Sigmoid colon (tissue), 7 donors: ENCODE results near the gene NF2. TPM values are rescaled to one million over a fixed set of nuclear protein-coding genes. Genes with fewer than 3 reads are reported as not detected.

Experiments
- DNase-seq: peaks from one replicate; pipeline ENCODE4 v3.0.0-alpha.2; 2019
- H3K27ac ChIP-seq, 4 donors: fragments of 200-600 bp; sonication (generic); one replicate each; pipeline ENCODE4 v1.5.1; 2016 to 2019; ENCODE audit warnings: mild to moderate bottlenecking in 1 of 4
- H3K27me3 ChIP-seq, 3 donors: fragments of 200-600 bp; sonication (generic); one replicate each; pipeline ENCODE4 v1.5.1; 2019; ENCODE audit warnings: mild to moderate bottlenecking in 1 of 3
- H3K36me3 ChIP-seq, 4 donors: fragments of 200-600 bp; sonication (generic); one replicate each; pipeline ENCODE4 v1.5.1; 2016 to 2019
- H3K4me1 ChIP-seq, 4 donors: fragments of 200-600 bp; sonication (generic); one replicate each; pipeline ENCODE4 v1.5.1; 2017 to 2019
- H3K4me3 ChIP-seq, 4 donors: fragments of 200-600 bp; sonication (generic); one replicate each; pipeline ENCODE4 v1.5.1; 2017 to 2019; ENCODE audit warnings: mild to moderate bottlenecking in 2 of 4, moderate library complexity in 1 of 4
- H3K9me3 ChIP-seq, 4 donors: fragments of 200-600 bp in 3 of 4; sonication (generic) in 3 of 4; one replicate each; pipeline versions ENCODE4 v1.5.1 to v1.6.1; 2013 to 2019
- EP300 ChIP-seq, 4 donors: sonication (generic); formaldehyde crosslinking; IDR thresholded peaks; one replicate each; pipeline ENCODE4 v1.6.1; 2017; ENCODE audit warnings: antibody characterized with exemption in 4 of 4
- POLR2A ChIP-seq, 2 donors: fragments of 450-650 bp; IDR thresholded peaks; one replicate each; pipeline ENCODE4 v1.6.1; 2016; ENCODE audit warnings: antibody characterized with exemption in 2 of 2, mild to moderate bottlenecking in 2 of 2, moderate library complexity in 2 of 2
- POLR2AphosphoS5 ChIP-seq, 4 donors: sonication (generic); formaldehyde crosslinking; IDR thresholded peaks; one replicate each; pipeline ENCODE4 v1.6.1; 2017; ENCODE audit warnings: antibody characterized with exemption in 4 of 4
- WGBS, 2 donors: extraction: QIAGEN DNeasy Blood & Tissue Kit; methylation state at CpG; one replicate each; pipeline ENCODE4 v1.1.7; 2013; 5-methylcytosine and 5-hydroxymethylcytosine counted together
- intact Hi-C: fragments of 100-400 bp; cut with DNase I; formaldehyde crosslinking; loops from one replicate; pipeline ENCODE4 v1.15.1; 2023
- polyA plus RNA-seq, 3 donors: library from polyadenylated mRNA; stranded (reverse); fragments of 200-250 nt; gene quantifications; one replicate each; pipeline ENCODE4 v1.2.3, GENCODE V29; 2013
- total RNA-seq, 4 donors: library from RNA; depleted of rRNA; stranded (reverse); fragments of >200 nt; gene quantifications; one replicate each; pipeline ENCODE4 v1.1.0, GENCODE V29; 2016
- TF ChIP-seq, protein P1 (sequence below), 4 experiments: fragments of 450-650 bp in 3 of 4; fragments of 200-600 bp in 1 of 4; IDR thresholded peaks; one replicate each; pipeline ENCODE4 v1.5.1; 2016 to 2019; ENCODE audit warnings: antibody characterized with exemption in 4 of 4, mild to moderate bottlenecking in 3 of 4, moderate library complexity in 2 of 4
- donor health status: healthy with polysubstance abuse.
- donor health status: Bipolar disorder and iron deficiency.
- donor health status: healthy.

Gene NF2
- total and polyA plus RNA-seq, 7 donors = 3.6 to 34.3 (median 18.7) TPM

- no peak for DNase-seq
- TF ChIP-seq, protein P1, sequence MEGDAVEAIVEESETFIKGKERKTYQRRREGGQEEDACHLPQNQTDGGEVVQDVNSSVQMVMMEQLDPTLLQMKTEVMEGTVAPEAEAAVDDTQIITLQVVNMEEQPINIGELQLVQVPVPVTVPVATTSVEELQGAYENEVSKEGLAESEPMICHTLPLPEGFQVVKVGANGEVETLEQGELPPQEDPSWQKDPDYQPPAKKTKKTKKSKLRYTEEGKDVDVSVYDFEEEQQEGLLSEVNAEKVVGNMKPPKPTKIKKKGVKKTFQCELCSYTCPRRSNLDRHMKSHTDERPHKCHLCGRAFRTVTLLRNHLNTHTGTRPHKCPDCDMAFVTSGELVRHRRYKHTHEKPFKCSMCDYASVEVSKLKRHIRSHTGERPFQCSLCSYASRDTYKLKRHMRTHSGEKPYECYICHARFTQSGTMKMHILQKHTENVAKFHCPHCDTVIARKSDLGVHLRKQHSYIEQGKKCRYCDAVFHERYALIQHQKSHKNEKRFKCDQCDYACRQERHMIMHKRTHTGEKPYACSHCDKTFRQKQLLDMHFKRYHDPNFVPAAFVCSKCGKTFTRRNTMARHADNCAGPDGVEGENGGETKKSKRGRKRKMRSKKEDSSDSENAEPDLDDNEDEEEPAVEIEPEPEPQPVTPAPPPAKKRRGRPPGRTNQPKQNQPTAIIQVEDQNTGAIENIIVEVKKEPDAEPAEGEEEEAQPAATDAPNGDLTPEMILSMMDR (IDR thresholded peaks at IDR 0.05) = no peak
- TF ChIP-seq POLR2A (IDR thresholded peaks at IDR 0.05) (no peak), EP300 (IDR thresholded peaks at IDR 0.05) (no peak), POLR2AphosphoS5 (IDR thresholded peaks at IDR 0.05) (no peak)
- no peak overlapping the region for H3K4me3 ChIP-seq
- H3K27ac ChIP-seq = no peak overlapping the region
- H3K4me1 ChIP-seq = peaks cover 0 to 31% (median 5%) of the 10 kb centered on the region in 4 donors
- 95 to 96% methylated on average over 14 of the region's 14 CpGs for WGBS, 2 donors
- H3K9me3 ChIP-seq = no peaks in the 10 kb centered on the region
- intact Hi-C loops = no loop called here
- peaks cover 7 to 94% (median 51%) of the 10 kb centered on the region in 4 donors for H3K36me3 ChIP-seq
- no peaks in the 10 kb centered on the region for H3K27me3 ChIP-seq
Observed at GRCh38 chr22:29673361-29674066, 70.1 kb downstream of the NF2 start.

DNA sequence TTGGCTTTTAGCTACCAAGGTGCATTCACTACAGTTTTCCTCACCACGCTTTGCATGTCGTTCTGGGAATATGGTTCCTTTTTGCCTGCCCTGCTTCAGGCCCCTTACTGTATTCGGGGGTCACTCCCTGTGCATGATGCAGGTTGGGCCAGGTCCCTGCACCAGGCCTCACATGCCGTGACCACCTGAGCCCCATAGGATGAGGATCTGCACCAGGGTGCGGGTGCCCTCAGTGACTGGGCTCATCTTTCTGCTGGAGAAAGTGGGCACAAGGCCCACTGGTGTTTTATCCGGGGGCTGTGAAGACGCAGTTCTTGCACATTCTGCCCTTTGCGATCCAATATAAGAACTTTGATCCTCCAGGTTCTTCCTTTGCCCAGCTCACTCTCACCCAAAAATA lies 70.7 kb downstream of the NF2 start:
- Histone ChIP-seq H3K27ac (no peak overlapping the region), H3K36me3 (peaks cover 7 to 94% (median 52%) of the 10 kb centered on the region in 4 donors), H3K9me3 (no peaks in the 10 kb centered on the region), H3K4me1 (peaks cover 0 to 37% (median 8%) of the 10 kb centered on the region in 4 donors), H3K27me3 (no peaks in the 10 kb centered on the region), H3K4me3 (no peak overlapping the region)
- 92 to 96% methylated on average over 8 of the region's 8 CpGs for WGBS, 2 donors
- TF ChIP-seq, protein P1 (IDR thresholded peaks at IDR 0.05) = no peak
- TF ChIP-seq EP300 (IDR thresholded peaks at IDR 0.05) (no peak), POLR2A (IDR thresholded peaks at IDR 0.05) (no peak), POLR2AphosphoS5 (IDR thresholded peaks at IDR 0.05) (no peak)
- intact Hi-C loops = no loop called here
- DNase-seq = no peak

DNA sequence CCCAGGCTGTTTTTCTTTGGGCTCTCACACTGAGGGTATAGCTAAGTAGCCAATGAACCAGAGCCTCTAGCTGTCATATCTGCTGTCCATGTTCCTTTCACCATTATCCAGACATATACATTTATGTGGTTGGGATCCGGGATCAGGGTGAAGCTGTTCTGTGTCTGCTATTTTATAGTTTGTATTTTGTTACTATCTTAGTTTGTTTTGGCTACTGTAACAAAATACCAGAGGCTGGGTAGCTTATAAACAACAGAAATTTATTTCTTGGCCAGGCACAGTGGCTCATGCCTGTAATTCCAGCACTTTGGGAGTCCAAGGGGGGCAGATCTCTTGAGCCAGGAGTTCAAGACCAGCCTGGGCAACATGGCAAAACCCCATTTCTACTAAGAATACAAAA lies 75.9 kb downstream of the NF2 start:
- TF ChIP-seq POLR2AphosphoS5 (IDR thresholded peaks at IDR 0.05) = no peak
- TF ChIP-seq POLR2A (IDR thresholded peaks at IDR 0.05) = no peak
- TF ChIP-seq EP300 (IDR thresholded peaks at IDR 0.05) = no peak
- TF ChIP-seq, protein P1 (IDR thresholded peaks at IDR 0.05) = no peak
- Histone ChIP-seq H3K36me3 (peaks cover 0 to 87% (median 40%) of the 10 kb centered on the region in 4 donors), H3K4me3 (no peak overlapping the region), H3K4me1 (peaks cover 0 to 42% (median 28%) of the 10 kb centered on the region in 4 donors), H3K27ac (no peak overlapping the region), H3K27me3 (no peaks in the 10 kb centered on the region), H3K9me3 (no peaks in the 10 kb centered on the region)
- no peak for DNase-seq
- 69 to 75% methylated on average over 1 of the region's 1 CpG for WGBS, 2 donors
- intact Hi-C loops = no loop called here

- WGBS, 2 donors = 95 to 98% methylated on average over 4 of the region's 4 CpGs
- intact Hi-C loops = no loop called here
- TF ChIP-seq POLR2A (IDR thresholded peaks at IDR 0.05) = no peak
- TF ChIP-seq, protein P1 (IDR thresholded peaks at IDR 0.05) = no peak
- no peak for TF ChIP-seq POLR2AphosphoS5 (IDR thresholded peaks at IDR 0.05)
- no peak for TF ChIP-seq EP300 (IDR thresholded peaks at IDR 0.05)
- no peaks in the 10 kb centered on the region for H3K27me3 ChIP-seq
- no peak overlapping the region for H3K4me3 ChIP-seq
- H3K9me3 ChIP-seq = no peaks in the 10 kb centered on the region
- peaks cover 0 to 73% (median 12%) of the 10 kb centered on the region in 4 donors for H3K36me3 ChIP-seq
- H3K27ac ChIP-seq = no peak overlapping the region
- DNase-seq = no peak
- H3K4me1 ChIP-seq = peaks cover 0 to 32% (median 26%) of the 10 kb centered on the region in 4 donors
Observed at GRCh38 chr22:29683536-29683935, 80.1 kb downstream of the NF2 start.
